Naive thymus-derived CD4-positive, alpha-beta T cell (primary cell): ENCODE measurements around the gene KCTD7. TPM values are rescaled to one million over a fixed set of nuclear protein-coding genes. Genes with fewer than 3 reads are reported as not detected.
"Not testable (repeated sequence)": the region's sequence is repeated elsewhere in the genome, so short reads cannot be mapped to it uniquely, and the experiment has no call there.

Experiments
- ATAC-seq: fragments of 150-1000 bp; cut with Tn5 transposase; 2 replicates; pipeline ENCODE4 v1.10.0; 2021; ENCODE audit warnings: mild to moderate bottlenecking, moderate library complexity
- CTCF ChIA-PET: fragments of 350-600 bp; sonication (Branson Sonifier 250); formaldehyde crosslinking; loops from one replicate; lab custom pipeline; 2021; ENCODE audit warnings: antibody characterized with exemption; lab: Charles Lee
- POLR2A ChIA-PET: fragments of 350-600 bp; sonication (Branson Sonifier 250); formaldehyde crosslinking; loops from one replicate; lab custom pipeline; 2021; ENCODE audit warnings: antibody characterized with exemption, inconsistent platforms; lab: Charles Lee
- DNase-seq, 9 donors: peaks; one replicate each; pipeline versions ENCODE4 v3.0.0 to v3.0.0-alpha.2; 2020 to 2022; ENCODE audit warnings: mixed read lengths in 1 of 9
- H3K27ac ChIP-seq: one replicate; pipeline ENCODE4 v1.7.0; 2013; ENCODE audit warnings: mild to moderate bottlenecking, low read depth, low read length, moderate library complexity
- H3K27me3 ChIP-seq, 2 donors: one replicate each; pipeline ENCODE4 v1.7.0; 2013; ENCODE audit warnings: low read length in 2 of 2, mild to moderate bottlenecking in 2 of 2, moderate library complexity in 2 of 2; ENCODE audit not compliant: control insufficient read depth in 2 of 2, insufficient read depth in 2 of 2
- H3K36me3 ChIP-seq, 3 experiments: 1 replicate in 2 of 3; 2 replicates in 1 of 3; pipeline ENCODE4 v1.7.0; 2013; ENCODE audit warnings: low read length in 3 of 3, mild to moderate bottlenecking in 3 of 3, moderate library complexity in 1 of 3; ENCODE audit not compliant: insufficient read depth in 3 of 3, control insufficient read depth in 2 of 3
- H3K4me1 ChIP-seq, 2 donors: one replicate each; pipeline ENCODE4 v1.7.0; 2013; ENCODE audit warnings: low read length in 2 of 2, mild to moderate bottlenecking in 2 of 2, moderate library complexity in 1 of 2; ENCODE audit not compliant: control insufficient read depth in 2 of 2, insufficient read depth in 2 of 2
- H3K4me3 ChIP-seq: 2 replicates; pipeline ENCODE4 v1.7.0; 2013; ENCODE audit warnings: mild to moderate bottlenecking, low read length
- H3K9me3 ChIP-seq, 3 experiments: 1 replicate in 2 of 3; 2 replicates in 1 of 3; pipeline ENCODE4 v1.7.0; 2013; ENCODE audit warnings: low read length in 3 of 3; ENCODE audit not compliant: control insufficient read depth in 2 of 3
- H3K27ac Mint-ChIP-seq, 9 donors: one replicate each; pipeline ENCODE4 v1.8.0; 2020 to 2022; ENCODE audit warnings: mixed read lengths in 9 of 9, mild to moderate bottlenecking in 8 of 9, moderate library complexity in 5 of 9, inconsistent platforms in 2 of 9
- H3K27me3 Mint-ChIP-seq, 5 donors: one replicate each; pipeline ENCODE4 v1.8.0; 2021 to 2022; ENCODE audit warnings: mixed read lengths in 5 of 5, mild to moderate bottlenecking in 1 of 5
- H3K36me3 Mint-ChIP-seq, 5 donors: one replicate each; pipeline ENCODE4 v1.8.0; 2020 to 2022; ENCODE audit warnings: mixed read lengths in 5 of 5, mild to moderate bottlenecking in 3 of 5, inconsistent platforms in 1 of 5
- H3K4me1 Mint-ChIP-seq, 7 donors: one replicate each; pipeline ENCODE4 v1.8.0; 2020 to 2022; ENCODE audit warnings: mixed read lengths in 7 of 7, mild to moderate bottlenecking in 3 of 7, inconsistent platforms in 1 of 7
- H3K4me3 Mint-ChIP-seq, 10 donors: one replicate each; pipeline ENCODE4 v1.8.0; 2020 to 2022; ENCODE audit warnings: mild to moderate bottlenecking in 10 of 10, mixed read lengths in 10 of 10, moderate library complexity in 6 of 10, inconsistent platforms in 2 of 10
- H3K9me3 Mint-ChIP-seq, 11 donors: one replicate each; pipeline ENCODE4 v1.8.0; 2020 to 2022; ENCODE audit warnings: mixed read lengths in 11 of 11, mild to moderate bottlenecking in 4 of 11, inconsistent platforms in 1 of 11, moderate library complexity in 1 of 11
- intact Hi-C, 2 donors: fragments of 100-400 bp; cut with micrococcal nuclease; formaldehyde crosslinking; loops; one replicate each; pipeline ENCODE4 v1.15.1; 2023
- polyA plus RNA-seq, 2 donors: library from polyadenylated mRNA; unstranded; fragments of 300-500 nt; fragmentation: Illumina TruSeq; gene quantifications; one replicate each; pipeline ENCODE4 v1.2.3, GENCODE V29; 2021
- total RNA-seq, 6 experiments: library from RNA in 5 of 6; stranded (reverse) in 5 of 6; gene quantifications; 1 replicate in 5 of 6; 2 replicates in 1 of 6; pipeline ENCODE4 v1.2.3 and lab custom pipeline; 2021 to 2026

KCTD7 gene
- total and polyA plus RNA-seq, 7 experiments from 2014 or later, result 10.4 to 43.6 (median 27.0) TPM

GRCh38 chr7:66681491-66682349, 53.0 kb downstream of the KCTD7 start:
- Mint-ChIP-seq H3K36me3 (peaks cover 0 to 5% (median 0%) of the 10 kb centered on the region in 5 donors), H3K27me3 (no peaks in the 10 kb centered on the region), H3K9me3 (no peaks in the 10 kb centered on the region), H3K4me3 (peak overlapping the region; percentile 82 to 96 (median 92)), H3K27ac (peak overlapping the region; percentile 86 to 98 (median 97)), H3K4me1 (peaks cover 7 to 59% (median 31%) of the 10 kb centered on the region in 7 donors)
- ChIA-PET POLR2A (interaction anchor here (0.6 to 2.5 kb wide), 11 partner anchors 10 to 361 kb away, joined by 3 to 11 read pairs (median 3); partner anchors contain the start of genes RABGEF1 and TMEM248), CTCF (interaction anchor here (1.1 kb wide), 1 partner anchor 39 kb away, joined by 4 read pairs; no protein-coding TSS in a partner anchor)
- peaks cover 0 to 5% (median 0%) of the 10 kb centered on the region in 3 experiments for H3K36me3 ChIP-seq
- H3K27ac ChIP-seq, result peak overlapping the region; percentile 95
- no peaks in the 10 kb centered on the region for H3K9me3 ChIP-seq
- ATAC-seq, result peak; percentile 98
- intact Hi-C loops, result loop anchor here (1.0 to 10.0 kb wide), 14 partner anchors 27 to 809 kb away; partner anchors contain the start of genes KCTD7 (in 2 of the 2), RABGEF1 (in 2 of the 2), TMEM248 (in 2 of the 2) and CRCP (in 1 of the 2)
- peak overlapping the region; percentile 96 for H3K4me3 ChIP-seq
- H3K27me3 ChIP-seq, result no peaks in the 10 kb centered on the region
- H3K4me1 ChIP-seq, result peaks cover 5 to 11% of the 10 kb centered on the region in 2 donors
- DNase-seq, result peak; percentile 92 to 97 (median 95)

DNA sequence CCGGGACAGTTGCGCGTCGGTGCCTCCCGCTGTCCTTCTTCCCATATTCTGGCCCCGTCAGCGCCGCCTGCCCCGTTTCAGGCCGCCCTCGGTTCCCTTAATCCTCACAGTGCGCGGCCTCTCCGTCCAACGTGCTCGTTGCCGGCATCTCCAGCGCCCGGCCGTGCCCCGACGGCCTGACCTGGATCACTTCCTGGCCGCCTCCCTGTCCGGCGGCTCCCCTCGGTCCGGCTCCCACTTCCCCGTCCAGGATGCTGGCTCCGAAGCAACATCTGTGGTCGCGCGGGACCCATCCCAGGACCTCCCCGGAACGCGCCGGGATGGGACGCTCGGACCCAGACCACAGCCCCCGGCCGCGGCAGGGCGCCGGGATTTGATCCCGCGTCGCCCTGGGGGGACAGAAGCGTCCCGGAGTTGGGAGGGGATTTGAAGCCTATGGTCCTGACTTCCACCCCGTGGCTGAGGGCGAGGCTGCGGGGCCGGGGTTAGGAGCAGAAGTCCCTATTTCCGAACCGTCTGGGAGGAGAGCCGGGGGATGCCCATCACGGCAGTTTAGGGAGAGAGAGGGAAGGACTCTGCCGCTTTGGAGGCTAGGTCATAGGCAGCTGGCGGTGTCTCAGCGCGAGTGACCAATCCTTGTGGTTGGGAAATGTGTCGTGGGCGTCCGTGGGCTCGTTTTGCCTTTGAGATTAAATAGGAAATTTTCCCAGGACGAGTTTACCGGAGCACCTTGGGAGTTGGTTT, 53.8 kb downstream of the KCTD7 start:
- DNase-seq (no peak), ATAC-seq (no peak)
- peaks cover 0 to 8% (median 4%) of the 10 kb centered on the region in 5 donors for H3K36me3 Mint-ChIP-seq
- H3K4me1 Mint-ChIP-seq, result peaks cover 7 to 59% (median 31%) of the 10 kb centered on the region in 7 donors
- peak overlapping the region; percentile 82 to 96 (median 92) for H3K4me3 Mint-ChIP-seq
- H3K4me1 ChIP-seq, result peaks cover 5 to 11% of the 10 kb centered on the region in 2 donors
- peak overlapping the region; percentile 48 to 98 (median 95) for H3K27ac Mint-ChIP-seq
- peak overlapping the region; percentile 96 for H3K4me3 ChIP-seq
- intact Hi-C loops, result loop anchor here (1.0 to 10.0 kb wide), 14 partner anchors 28 to 810 kb away; partner anchors contain the start of genes KCTD7 (in 2 of the 2), RABGEF1 (in 2 of the 2), TMEM248 (in 2 of the 2) and CRCP (in 1 of the 2)
- ChIA-PET CTCF (no interaction called here), POLR2A (interaction anchor here (0.6 to 2.0 kb wide), 8 partner anchors 10 to 360 kb away, joined by 3 to 10 read pairs (median 4); partner anchors contain the start of genes RABGEF1 and TMEM248)
- H3K27me3 ChIP-seq, result no peaks in the 10 kb centered on the region
- no peaks in the 10 kb centered on the region for H3K27me3 Mint-ChIP-seq
- no peaks in the 10 kb centered on the region for H3K9me3 ChIP-seq
- H3K27ac ChIP-seq, result peak overlapping the region; percentile 95
- no peaks in the 10 kb centered on the region for H3K9me3 Mint-ChIP-seq
- H3K36me3 ChIP-seq, result peaks cover 0 to 5% (median 0%) of the 10 kb centered on the region in 3 experiments

DNA sequence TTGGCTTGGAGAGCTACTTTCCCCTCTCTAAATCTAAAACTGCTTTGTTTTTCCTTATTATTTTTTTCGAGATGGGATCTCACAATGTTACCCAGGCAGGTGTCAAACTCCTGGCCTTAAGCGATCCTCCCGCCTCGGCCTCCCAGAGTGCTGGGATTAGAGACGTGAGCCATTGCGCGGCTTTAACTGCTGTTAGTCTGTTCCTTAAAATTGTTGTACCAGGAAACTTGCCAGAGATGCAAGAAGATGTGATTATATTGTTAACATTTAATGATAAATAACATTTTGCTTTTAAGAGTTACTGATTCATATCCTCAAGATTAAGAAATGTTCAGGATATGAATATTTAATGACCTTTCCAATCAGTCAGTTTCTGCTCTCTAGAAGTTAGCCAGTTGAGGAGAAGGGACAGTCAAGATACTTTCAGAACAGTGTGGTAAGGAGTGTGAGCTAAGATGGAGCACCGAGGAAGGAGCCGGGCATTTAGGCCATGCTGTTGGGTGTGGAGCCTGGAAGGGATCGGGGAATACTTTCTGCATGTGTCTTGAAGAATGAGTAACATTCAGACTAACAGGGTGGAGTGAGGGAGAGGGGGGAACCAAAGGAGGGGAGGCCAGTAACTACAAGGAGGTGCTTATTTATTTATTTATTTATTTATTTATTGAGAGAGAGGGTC, 54.6 kb downstream of the KCTD7 start:
- peak overlapping the region in 7 of 9 donors; percentile 38 to 97 (median 73) for H3K27ac Mint-ChIP-seq
- H3K9me3 ChIP-seq, ATAC-seq, H3K27ac ChIP-seq, H3K9me3 Mint-ChIP-seq, CTCF ChIA-PET, H3K36me3 ChIP-seq, H3K27me3 Mint-ChIP-seq, DNase-seq, H3K27me3 ChIP-seq: not testable (repeated sequence)
- Histone ChIP-seq H3K4me1 (peaks cover 5 to 11% of the 10 kb centered on the region in 2 donors), H3K4me3 (peak overlapping the region; percentile 96)
- peaks cover 7 to 56% (median 31%) of the 10 kb centered on the region in 7 donors for H3K4me1 Mint-ChIP-seq
- peak overlapping the region; percentile 74 to 94 (median 92) for H3K4me3 Mint-ChIP-seq
- H3K36me3 Mint-ChIP-seq, result peaks cover 0 to 14% (median 9%) of the 10 kb centered on the region in 5 donors
- intact Hi-C loops, result loop anchor here (2.0 to 10.0 kb wide), 3 partner anchors 118 to 811 kb away; partner anchors contain the start of genes TMEM248 (in 1 of the 2) and VKORC1L1 (in 1 of the 2)
- POLR2A ChIA-PET, result interaction anchor here (0.6 kb wide), 1 partner anchor 62 kb away, joined by 6 read pairs; no protein-coding TSS in a partner anchor

- H3K27me3 ChIP-seq, result no peaks in the 10 kb centered on the region
- ChIA-PET POLR2A (interaction anchor here (2.2 kb wide), 1 partner anchor 31 kb away, joined by 8 read pairs; no protein-coding TSS in a partner anchor), CTCF (no interaction called here)
- H3K9me3 ChIP-seq, result no peaks in the 10 kb centered on the region
- no peak overlapping the region for H3K27ac ChIP-seq
- no peaks in the 10 kb centered on the region for H3K27me3 Mint-ChIP-seq
- peaks cover 0 to 17% (median 12%) of the 10 kb centered on the region in 5 donors for H3K36me3 Mint-ChIP-seq
- no peak for ATAC-seq
- H3K36me3 ChIP-seq, result peaks cover 0 to 5% (median 0%) of the 10 kb centered on the region in 3 experiments
- no peak overlapping the region for H3K4me3 ChIP-seq
- intact Hi-C loops, result loop anchor here (2.0 to 10.0 kb wide), 3 partner anchors 119 to 811 kb away; partner anchors contain the start of genes TMEM248 (in 1 of the 2) and VKORC1L1 (in 1 of the 2)
- peak overlapping the region in 4 of 9 donors; percentile 19 to 97 (median 60) for H3K27ac Mint-ChIP-seq
- DNase-seq, result no peak
- peaks cover 5 to 11% of the 10 kb centered on the region in 2 donors for H3K4me1 ChIP-seq
- H3K4me1 Mint-ChIP-seq, result peaks cover 7 to 54% (median 31%) of the 10 kb centered on the region in 7 donors
- peak overlapping the region in 9 of 10 donors; percentile 35 to 92 (median 64) for H3K4me3 Mint-ChIP-seq
- H3K9me3 Mint-ChIP-seq, result peaks cover 0 to 6% (median 5%) of the 10 kb centered on the region in 11 donors
These were observed 55.1 kb downstream of the KCTD7 start for GRCh38 chr7:66683770-66684123.

DNA sequence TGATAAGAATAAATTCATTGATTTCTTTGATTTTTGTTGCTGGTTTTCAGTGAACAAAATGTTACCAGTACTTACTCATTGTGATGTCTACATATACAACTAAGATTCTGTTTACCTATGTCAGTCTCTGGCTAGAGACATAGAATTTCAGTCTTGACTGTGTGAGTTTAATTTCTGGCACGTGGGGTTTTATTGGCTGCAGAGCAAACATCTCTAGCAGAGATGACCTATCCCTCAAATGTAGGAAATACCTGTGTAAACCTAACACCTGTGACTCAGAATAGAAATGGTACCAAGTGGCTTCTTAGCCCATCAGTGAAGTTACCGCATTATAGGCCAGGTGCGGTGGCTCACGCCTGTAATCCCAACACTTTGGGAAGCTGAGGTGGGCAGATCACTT, 57.0 kb downstream of the KCTD7 start:
- H3K4me3 Mint-ChIP-seq, H3K27ac ChIP-seq, H3K27me3 ChIP-seq, H3K36me3 ChIP-seq, DNase-seq, H3K4me3 ChIP-seq, H3K9me3 Mint-ChIP-seq, ATAC-seq, H3K27me3 Mint-ChIP-seq, H3K9me3 ChIP-seq, CTCF ChIA-PET: not testable (repeated sequence)
- intact Hi-C loops, result loop anchor here in 1 of 2 donors (10.0 kb wide), 1 partner anchor 121 kb away; no protein-coding TSS in a partner anchor
- H3K4me1 Mint-ChIP-seq, result peaks cover 7 to 36% (median 21%) of the 10 kb centered on the region in 7 donors
- POLR2A ChIA-PET, result interaction anchor here (0.6 to 2.2 kb wide), 3 partner anchors 31 to 98 kb away, joined by 3 to 8 read pairs (median 4); no protein-coding TSS in a partner anchor
- peak overlapping the region in 2 of 9 donors; percentile 8 to 26 for H3K27ac Mint-ChIP-seq
- peaks cover 0 to 14% (median 12%) of the 10 kb centered on the region in 5 donors for H3K36me3 Mint-ChIP-seq
- peaks cover 5 to 11% of the 10 kb centered on the region in 2 donors for H3K4me1 ChIP-seq
